Measurements from ENCODE around the gene PDE4D.

PDE4D gene

DNA sequence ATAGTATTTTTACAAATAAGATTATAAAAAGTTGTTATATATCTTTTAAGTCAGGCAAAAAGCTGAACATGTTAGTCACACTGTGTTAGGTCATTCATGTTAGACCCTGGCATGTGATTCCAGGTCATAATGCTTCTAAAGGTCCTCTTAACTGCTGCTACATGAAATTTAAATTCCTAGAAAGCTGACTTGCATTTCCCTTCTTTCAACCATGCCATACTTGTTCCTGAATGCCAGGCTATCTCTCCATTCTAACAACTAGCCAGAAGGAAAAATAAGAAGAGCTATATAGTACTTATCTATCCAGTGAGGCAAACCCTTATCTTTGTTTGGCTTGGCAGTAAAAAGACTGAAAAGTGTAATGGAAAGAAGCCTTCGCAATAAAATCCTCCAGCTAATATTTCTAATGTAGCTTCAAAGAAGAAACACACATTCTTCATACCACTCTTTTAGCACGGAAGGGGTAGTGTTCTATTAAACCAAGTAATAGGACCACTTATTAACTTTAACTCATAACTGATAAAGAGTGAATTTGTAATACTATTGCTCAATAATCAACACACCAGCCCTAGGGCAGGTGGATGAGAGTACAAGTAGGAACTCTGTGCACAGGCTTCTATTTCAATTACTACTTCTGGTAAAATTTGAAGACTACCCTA, 310.2 kb downstream of the PDE4D start:
- DNase-seq: no peak
- no peaks in the 10 kb centered on the region for H3K36me3 ChIP-seq
- no peaks in the 10 kb centered on the region for H3K27me3 ChIP-seq
- TF ChIP-seq, protein P1, sequence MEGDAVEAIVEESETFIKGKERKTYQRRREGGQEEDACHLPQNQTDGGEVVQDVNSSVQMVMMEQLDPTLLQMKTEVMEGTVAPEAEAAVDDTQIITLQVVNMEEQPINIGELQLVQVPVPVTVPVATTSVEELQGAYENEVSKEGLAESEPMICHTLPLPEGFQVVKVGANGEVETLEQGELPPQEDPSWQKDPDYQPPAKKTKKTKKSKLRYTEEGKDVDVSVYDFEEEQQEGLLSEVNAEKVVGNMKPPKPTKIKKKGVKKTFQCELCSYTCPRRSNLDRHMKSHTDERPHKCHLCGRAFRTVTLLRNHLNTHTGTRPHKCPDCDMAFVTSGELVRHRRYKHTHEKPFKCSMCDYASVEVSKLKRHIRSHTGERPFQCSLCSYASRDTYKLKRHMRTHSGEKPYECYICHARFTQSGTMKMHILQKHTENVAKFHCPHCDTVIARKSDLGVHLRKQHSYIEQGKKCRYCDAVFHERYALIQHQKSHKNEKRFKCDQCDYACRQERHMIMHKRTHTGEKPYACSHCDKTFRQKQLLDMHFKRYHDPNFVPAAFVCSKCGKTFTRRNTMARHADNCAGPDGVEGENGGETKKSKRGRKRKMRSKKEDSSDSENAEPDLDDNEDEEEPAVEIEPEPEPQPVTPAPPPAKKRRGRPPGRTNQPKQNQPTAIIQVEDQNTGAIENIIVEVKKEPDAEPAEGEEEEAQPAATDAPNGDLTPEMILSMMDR (IDR thresholded peaks at IDR 0.05; ENCODE audit: low read depth, low read length): no peak
- peaks cover 6% of the 10 kb centered on the region; the same call in 1 of the 2 replicates for H3K4me1 ChIP-seq
- H3K4me3 ChIP-seq (ENCODE audit: low read depth, low read length): no peak overlapping the region
- no peaks in the 10 kb centered on the region for H3K9me3 ChIP-seq

DNA sequence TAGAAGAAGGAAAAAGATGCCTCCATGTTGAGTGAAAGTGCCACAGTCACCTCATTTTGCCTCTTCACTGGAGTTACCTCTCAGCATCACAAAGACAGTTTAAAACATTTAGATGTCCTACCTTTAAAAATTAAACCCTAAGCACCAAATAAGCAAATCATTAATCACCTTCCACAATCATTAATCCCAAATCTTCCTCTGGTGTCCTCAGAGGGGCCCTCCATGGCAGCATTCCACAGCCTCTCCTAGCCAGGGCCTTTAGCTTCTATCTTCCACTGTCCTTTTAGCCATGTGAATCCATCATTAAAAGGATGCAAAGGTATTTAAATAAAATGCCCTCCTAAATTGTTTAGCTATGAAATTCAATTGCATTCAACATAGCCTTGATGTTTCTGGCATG, 310.8 kb downstream of the PDE4D start:
- no peaks in the 10 kb centered on the region for H3K27me3 ChIP-seq
- DNase-seq: no peak
- peaks cover 2% of the 10 kb centered on the region; the same call in 1 of the 2 replicates for H3K4me1 ChIP-seq
- H3K9me3 ChIP-seq: no peaks in the 10 kb centered on the region
- no peaks in the 10 kb centered on the region for H3K36me3 ChIP-seq
- TF ChIP-seq, protein P1 (IDR thresholded peaks at IDR 0.05; ENCODE audit: low read depth, low read length): no peak
- no peak overlapping the region for H3K4me3 ChIP-seq (ENCODE audit: low read depth, low read length)

DNA sequence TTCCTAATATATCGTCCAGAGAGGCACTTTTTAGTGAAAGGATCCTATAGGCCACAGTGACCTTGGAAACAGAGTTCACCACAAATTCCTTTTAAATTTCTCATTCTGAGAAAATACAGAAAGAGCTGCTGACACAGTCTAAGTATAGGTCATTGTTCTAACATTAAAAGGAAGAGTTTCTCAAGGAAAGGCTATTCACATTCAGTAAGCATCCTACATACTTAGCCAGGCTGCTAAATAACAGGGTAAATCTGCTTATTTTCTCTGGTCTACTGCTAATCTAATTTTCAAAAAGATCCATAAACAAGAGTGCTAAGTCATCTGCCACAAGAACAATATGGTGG, 313.7 kb downstream of the PDE4D start:
- H3K4me1 ChIP-seq: no peaks in the 10 kb centered on the region
- no peak for DNase-seq
- no peaks in the 10 kb centered on the region for H3K27me3 ChIP-seq
- no peaks in the 10 kb centered on the region for H3K9me3 ChIP-seq
- TF ChIP-seq, protein P1 (IDR thresholded peaks at IDR 0.05; ENCODE audit: low read depth, low read length): no peak
- no peaks in the 10 kb centered on the region for H3K36me3 ChIP-seq
- no peak overlapping the region for H3K4me3 ChIP-seq (ENCODE audit: low read depth, low read length)

DNA sequence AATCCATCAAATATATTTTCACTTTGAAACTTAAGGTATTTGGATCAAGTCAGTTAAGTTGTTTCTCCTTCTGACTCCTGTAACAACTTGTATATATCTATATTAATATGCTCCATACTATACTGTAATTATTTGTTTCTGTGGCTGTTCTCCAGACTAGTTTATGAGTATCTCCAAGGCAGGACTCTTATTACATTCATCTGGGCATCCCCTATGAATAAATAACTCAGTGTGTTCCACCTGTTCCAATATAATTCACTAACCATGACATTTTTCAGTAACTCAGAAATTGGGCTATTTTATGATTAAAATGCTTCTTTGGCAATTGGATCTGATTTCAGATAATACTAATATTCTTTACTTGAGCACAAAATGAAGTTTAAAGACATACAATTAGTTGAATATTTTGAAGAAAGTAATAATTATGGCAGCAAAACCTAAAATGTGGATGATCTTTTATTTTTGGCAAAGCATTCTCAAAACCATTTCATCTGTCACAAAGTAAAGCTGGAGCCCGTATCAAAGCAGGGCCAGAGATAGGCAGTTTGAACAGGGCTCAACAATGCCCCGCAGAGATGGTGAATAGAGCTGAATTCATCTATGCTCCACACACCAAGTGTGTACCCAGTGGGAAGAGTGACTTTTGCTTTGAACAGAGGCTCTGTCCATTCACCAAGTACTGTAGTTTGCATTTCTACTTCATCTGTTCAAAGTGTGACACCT, 314.3 kb downstream of the PDE4D start:
- Histone ChIP-seq H3K4me3 (ENCODE audit: low read depth, low read length) (no peak overlapping the region), H3K9me3 (no peaks in the 10 kb centered on the region), H3K36me3 (no peaks in the 10 kb centered on the region), H3K4me1 (no peaks in the 10 kb centered on the region), H3K27me3 (no peaks in the 10 kb centered on the region)
- TF ChIP-seq, protein P1 (IDR thresholded peaks at IDR 0.05; ENCODE audit: low read depth, low read length): no peak
- no peak for DNase-seq

DNA sequence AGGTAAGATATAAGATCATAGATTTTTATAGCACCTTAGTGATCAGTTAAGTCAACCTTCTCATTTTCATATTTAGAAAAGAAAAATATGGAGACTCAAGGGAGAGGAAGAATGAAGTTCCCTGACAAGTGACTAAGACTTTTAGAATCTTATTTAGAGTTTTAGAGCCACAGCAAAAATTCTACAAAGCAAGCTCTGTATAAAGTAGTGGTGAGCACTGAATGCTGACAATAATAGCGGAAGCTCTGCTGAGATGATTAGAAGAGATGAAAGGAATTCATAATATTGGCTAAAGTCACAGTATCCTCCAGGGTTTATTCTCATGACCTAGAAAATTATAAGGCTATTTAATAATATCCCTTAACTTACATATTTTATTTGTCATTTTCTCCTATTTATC, 316.0 kb downstream of the PDE4D start:
- Histone ChIP-seq H3K4me3 (ENCODE audit: low read depth, low read length) (no peak overlapping the region), H3K4me1 (no peaks in the 10 kb centered on the region), H3K9me3 (no peaks in the 10 kb centered on the region)

More for the DNA sequence above, 316.0 kb downstream of the PDE4D start:
- no peak for DNase-seq
- Histone ChIP-seq H3K27me3 (no peaks in the 10 kb centered on the region), H3K36me3 (no peaks in the 10 kb centered on the region)
- TF ChIP-seq, protein P1 (IDR thresholded peaks at IDR 0.05; ENCODE audit: low read depth, low read length): no peak

Measured in BE2C (cell line).